ENCODE measurements around the gene CCDC17.

Gene CCDC17

DNA sequence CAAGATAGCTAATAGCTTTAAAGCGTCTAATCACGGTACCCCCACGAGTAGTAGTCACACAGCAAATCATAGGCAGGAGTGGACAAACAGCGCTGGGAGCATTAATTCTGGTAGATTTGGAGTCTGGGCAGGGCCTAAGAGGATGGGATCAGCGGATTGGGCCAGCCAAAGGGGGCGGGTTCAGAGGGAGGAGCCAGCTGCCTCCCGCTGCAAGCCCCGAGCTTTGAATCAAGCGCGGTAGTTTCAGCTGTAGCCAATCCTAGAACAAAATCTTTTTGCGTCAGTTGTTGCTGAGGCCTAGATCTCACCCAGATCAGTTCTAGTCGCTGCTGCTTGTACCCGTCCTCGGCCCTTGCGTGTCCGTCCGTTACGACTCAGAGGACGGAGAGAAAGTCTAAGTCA lies 40.6 kb downstream of the CCDC17 start:
- peak overlapping the region; percentile 99 for H3K27ac ChIP-seq (ENCODE audit: low read depth, low read length, severe bottlenecking)
- H3K4me1 ChIP-seq (ENCODE audit: control insufficient read depth, insufficient read depth, low read length, poor library complexity, severe bottlenecking) = no peaks in the 10 kb centered on the region
- peak overlapping the region; percentile 100 for H3K4me3 ChIP-seq (ENCODE audit: extremely low read depth, insufficient read depth, low read length, poor library complexity, severe bottlenecking)
- WGBS, 2 experiments (ENCODE audit: insufficient coverage in 2 of 2) = 0 to 1% methylated on average over 16 to 19 of the region's 19 CpGs
- no peaks in the 10 kb centered on the region for H3K9me3 ChIP-seq (ENCODE audit: control insufficient read depth, low read length)
- peaks cover 13% of the 10 kb centered on the region for H3K36me3 ChIP-seq (ENCODE audit: control insufficient read depth, insufficient read depth, low read length)

DNA sequence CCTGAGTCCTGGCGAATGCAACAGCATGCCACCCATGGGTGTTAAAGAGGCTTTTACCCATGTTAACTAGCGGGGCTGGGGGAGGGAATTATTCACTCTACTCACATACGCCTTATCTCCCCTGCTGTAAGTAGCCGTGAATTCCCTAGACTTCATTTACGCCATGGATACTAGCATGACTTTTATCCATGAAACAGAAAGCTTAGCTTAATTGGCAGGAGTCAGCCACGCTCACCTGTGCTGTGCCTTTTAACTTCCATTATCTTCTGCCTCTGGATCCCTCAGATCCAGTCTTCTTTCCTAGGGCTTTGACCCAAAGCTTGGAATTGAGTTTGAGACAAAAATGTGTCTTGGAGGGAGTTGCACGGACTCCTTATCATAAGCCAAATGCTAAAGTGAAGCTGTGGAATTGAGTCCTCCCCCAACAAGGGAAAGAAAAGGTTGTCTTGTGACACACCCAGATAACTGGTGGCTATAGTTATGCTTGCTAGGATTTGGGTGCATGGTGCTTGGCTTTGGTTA lies 49.7 kb downstream of the CCDC17 start:
- peaks cover 20% of the 10 kb centered on the region for H3K36me3 ChIP-seq (ENCODE audit: control insufficient read depth, insufficient read depth, low read length)
- WGBS, 2 experiments (ENCODE audit: insufficient coverage in 2 of 2) = 86 to 97% methylated on average over 4 of the region's 7 CpGs
- no peaks in the 10 kb centered on the region for H3K4me1 ChIP-seq (ENCODE audit: control insufficient read depth, insufficient read depth, low read length, poor library complexity, severe bottlenecking)
- H3K4me3 ChIP-seq (ENCODE audit: extremely low read depth, insufficient read depth, low read length, poor library complexity, severe bottlenecking) = no peak overlapping the region
- no peaks in the 10 kb centered on the region for H3K9me3 ChIP-seq (ENCODE audit: control insufficient read depth, low read length)
- no peak overlapping the region for H3K27ac ChIP-seq (ENCODE audit: low read depth, low read length, severe bottlenecking)

DNA sequence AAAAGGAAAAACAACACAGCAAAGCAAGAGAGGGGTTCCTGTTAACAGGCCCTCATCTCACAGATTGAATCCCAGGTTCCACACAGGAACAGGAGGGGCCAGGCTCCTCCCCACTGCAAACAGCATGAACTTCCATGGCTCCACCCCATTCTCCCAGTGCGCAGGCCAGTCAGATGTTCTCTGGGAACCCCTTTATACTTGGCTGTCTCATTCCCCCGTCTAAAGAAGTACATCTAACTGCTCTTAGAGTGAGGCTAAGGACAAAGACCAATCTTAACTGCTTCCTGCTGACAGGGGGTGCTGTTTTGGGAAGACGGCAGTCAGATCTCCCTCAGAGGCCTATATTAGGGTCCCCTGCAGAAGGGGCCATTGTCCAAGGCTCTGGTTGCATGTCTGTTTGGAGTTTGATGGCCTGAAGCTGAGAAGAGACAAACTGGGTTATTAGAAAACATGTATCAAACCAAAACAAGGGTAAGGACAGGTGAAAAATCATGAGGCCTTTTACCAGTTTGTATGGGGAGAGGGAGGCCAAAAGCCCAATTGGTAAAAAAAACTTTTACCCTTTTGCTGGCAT lies 50.5 kb downstream of the CCDC17 start:
- no peaks in the 10 kb centered on the region for H3K9me3 ChIP-seq (ENCODE audit: control insufficient read depth, low read length)
- 71% methylated on average over 1 of the region's 3 CpGs; no CpG with 5 or more reads in 1 of the 2 experiments for WGBS, 2 experiments (ENCODE audit: insufficient coverage in 2 of 2)
- no peak overlapping the region for H3K27ac ChIP-seq (ENCODE audit: low read depth, low read length, severe bottlenecking)
- H3K4me3 ChIP-seq (ENCODE audit: extremely low read depth, insufficient read depth, low read length, poor library complexity, severe bottlenecking) = no peak overlapping the region
- H3K4me1 ChIP-seq (ENCODE audit: control insufficient read depth, insufficient read depth, low read length, poor library complexity, severe bottlenecking) = no peaks in the 10 kb centered on the region
- peaks cover 29% of the 10 kb centered on the region for H3K36me3 ChIP-seq (ENCODE audit: control insufficient read depth, insufficient read depth, low read length)

DNA sequence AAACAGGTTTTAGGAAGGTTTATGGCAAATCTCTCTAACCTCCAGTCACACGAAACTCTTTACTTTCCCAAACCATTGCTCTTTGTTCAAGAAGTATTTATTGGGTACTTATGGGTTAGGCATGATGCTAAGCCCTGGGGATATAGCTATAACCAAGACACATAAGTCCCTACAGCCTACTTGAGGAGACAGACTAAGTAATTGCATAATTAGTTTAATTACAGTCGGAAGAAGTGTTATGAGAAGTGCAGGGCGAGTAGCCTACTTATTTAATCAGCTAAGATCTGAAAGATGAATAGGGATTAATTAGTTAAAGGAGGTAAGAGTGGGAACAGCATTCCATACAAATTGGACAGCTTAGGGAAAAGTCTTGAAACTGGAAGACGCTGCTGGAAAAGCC lies 53.2 kb downstream of the CCDC17 start:
- H3K27ac ChIP-seq (ENCODE audit: low read depth, low read length, severe bottlenecking) = no peak overlapping the region

More for the DNA sequence above, 53.2 kb downstream of the CCDC17 start:
- 85 to 100% methylated on average over 3 of the region's 4 CpGs for WGBS, 2 experiments (ENCODE audit: insufficient coverage in 2 of 2)
- Histone ChIP-seq H3K36me3 (ENCODE audit: control insufficient read depth, insufficient read depth, low read length) (peaks cover 48% of the 10 kb centered on the region), H3K4me3 (ENCODE audit: extremely low read depth, insufficient read depth, low read length, poor library complexity, severe bottlenecking) (no peak overlapping the region), H3K9me3 (ENCODE audit: control insufficient read depth, low read length) (no peaks in the 10 kb centered on the region), H3K4me1 (ENCODE audit: control insufficient read depth, insufficient read depth, low read length, poor library complexity, severe bottlenecking) (no peaks in the 10 kb centered on the region)
